ENCODE data around the gene KRT28.
A peak's percentile ranks its signal among the peaks of the same experiment; 100 is the strongest.

Gene KRT28

GRCh38 chr17:40809721-40810421 is 10.1 kb upstream of the KRT28 start:
- ChIA-PET POLR2A (interaction anchor here (1.8 kb wide), 1 partner anchor 9 kb away, joined by 12 read pairs; no protein-coding TSS in a partner anchor), CTCF (no interaction called here)
- TF ChIP-seq SP1 (IDR thresholded peaks at IDR 0.05): no peak
- no peak for TF ChIP-seq LEF1 (IDR thresholded peaks at IDR 0.05; ENCODE audit: borderline replicate concordance)
- TF ChIP-seq NFRKB (IDR thresholded peaks at IDR 0.05): no peak
- no peak for TF ChIP-seq FOXM1 (IDR thresholded peaks at IDR 0.05; ENCODE audit: borderline replicate concordance)
- no peak for DNase-seq (ENCODE audit: extremely low spot score)

- no peak for DNase-seq (ENCODE audit: extremely low spot score)
- TF ChIP-seq ARNT (IDR thresholded peaks at IDR 0.05): no peak
- no peak for TF ChIP-seq BHLHE40 (IDR thresholded peaks at IDR 0.05; ENCODE audit: borderline replicate concordance)
- TF ChIP-seq FOXM1 (IDR thresholded peaks at IDR 0.05; ENCODE audit: borderline replicate concordance): no peak
- TF ChIP-seq CTBP1 (IDR thresholded peaks at IDR 0.05; ENCODE audit: borderline replicate concordance): no peak
- no peak for TF ChIP-seq ELF4 (IDR thresholded peaks at IDR 0.05)
- no peak for TF ChIP-seq SP1 (IDR thresholded peaks at IDR 0.05)
- no peak for TF ChIP-seq HDGF (IDR thresholded peaks at IDR 0.05; ENCODE audit: borderline replicate concordance)
- TF ChIP-seq L3MBTL2 (conservative IDR thresholded peaks at IDR 0.05): no peak
- ChIA-PET CTCF (interaction anchor here (2.1 kb wide), 1 partner anchor 743 kb away, joined by 7 read pairs; no protein-coding TSS in a partner anchor), POLR2A (no interaction called here)
These were observed 6.4 kb upstream of the KRT28 start for GRCh38 chr17:40806131-40806530.

- TF ChIP-seq LEF1 (IDR thresholded peaks at IDR 0.05; ENCODE audit: borderline replicate concordance) (no peak), ZNF384 (IDR thresholded peaks at IDR 0.05) (no peak), L3MBTL2 (conservative IDR thresholded peaks at IDR 0.05) (no peak), FOXA1 (IDR thresholded peaks at IDR 0.05) (no peak), BHLHE40 (IDR thresholded peaks at IDR 0.05; ENCODE audit: borderline replicate concordance) (no peak), PKNOX1 (IDR thresholded peaks at IDR 0.05) (no peak), FOXK2 (IDR thresholded peaks at IDR 0.05) (no peak)
- CTCF ChIA-PET: interaction anchor here (1.3 kb wide), 1 partner anchor 859 kb away, joined by 3 read pairs; no protein-coding TSS in a partner anchor
- POLR2A ChIA-PET: no interaction called here
- peak; percentile 66 for DNase-seq (ENCODE audit: extremely low spot score)
These were observed 3.9 kb upstream of the KRT28 start for GRCh38 chr17:40803617-40804082.

GRCh38 chr17:40801157-40801556 is 1.4 kb upstream of the KRT28 start:
- DNase-seq (ENCODE audit: extremely low spot score): no peak
- TF ChIP-seq SUZ12 (IDR thresholded peaks at IDR 0.05) (no peak), LEF1 (IDR thresholded peaks at IDR 0.05; ENCODE audit: borderline replicate concordance) (no peak)
- POLR2A ChIA-PET: no interaction called here
- CTCF ChIA-PET: no interaction called here

- ChIA-PET CTCF (no interaction called here), POLR2A (interaction anchor here (0.9 kb wide), 1 partner anchor 18 kb away, joined by 3 read pairs; no protein-coding TSS in a partner anchor)
- TF ChIP-seq L3MBTL2 (conservative IDR thresholded peaks at IDR 0.05): no peak
- no peak for TF ChIP-seq FOXK2 (IDR thresholded peaks at IDR 0.05)
- no peak for TF ChIP-seq ARNT (IDR thresholded peaks at IDR 0.05)
- TF ChIP-seq CTBP1 (IDR thresholded peaks at IDR 0.05; ENCODE audit: borderline replicate concordance): no peak
- TF ChIP-seq TARDBP (IDR thresholded peaks at IDR 0.05): no peak
- TF ChIP-seq FOXA1 (IDR thresholded peaks at IDR 0.05): no peak
- no peak for TF ChIP-seq SP1 (IDR thresholded peaks at IDR 0.05)
- no peak for TF ChIP-seq LEF1 (IDR thresholded peaks at IDR 0.05; ENCODE audit: borderline replicate concordance)
- TF ChIP-seq ZNF384 (IDR thresholded peaks at IDR 0.05): no peak
- TF ChIP-seq NFRKB (IDR thresholded peaks at IDR 0.05): no peak
- no peak for TF ChIP-seq BHLHE40 (IDR thresholded peaks at IDR 0.05; ENCODE audit: borderline replicate concordance)
- TF ChIP-seq PKNOX1 (IDR thresholded peaks at IDR 0.05): no peak
- no peak for TF ChIP-seq SUZ12 (IDR thresholded peaks at IDR 0.05)
- TF ChIP-seq HDGF (IDR thresholded peaks at IDR 0.05; ENCODE audit: borderline replicate concordance): no peak
- TF ChIP-seq ELF4 (IDR thresholded peaks at IDR 0.05): no peak
- no peak for TF ChIP-seq FOXM1 (IDR thresholded peaks at IDR 0.05; ENCODE audit: borderline replicate concordance)
- no peak for DNase-seq (ENCODE audit: extremely low spot score)
These were observed 622 bp upstream of the KRT28 start for GRCh38 chr17:40800381-40800780.

GRCh38 chr17:40796846-40797245 is 2.9 kb downstream of the KRT28 start:
- no peak for DNase-seq (ENCODE audit: extremely low spot score)
- CTCF ChIA-PET: no interaction called here
- TF ChIP-seq ZNF384 (IDR thresholded peaks at IDR 0.05) (no peak), FOXA1 (IDR thresholded peaks at IDR 0.05) (no peak), BHLHE40 (IDR thresholded peaks at IDR 0.05; ENCODE audit: borderline replicate concordance) (no peak), FOXM1 (IDR thresholded peaks at IDR 0.05; ENCODE audit: borderline replicate concordance) (no peak)
- POLR2A ChIA-PET: no interaction called here

GRCh38 chr17:40795019-40795667 is 4.6 kb downstream of the KRT28 start:
- TF ChIP-seq FOXK2 (IDR thresholded peaks at IDR 0.05): no peak
- TF ChIP-seq FOXM1 (IDR thresholded peaks at IDR 0.05; ENCODE audit: borderline replicate concordance): no peak
- no peak for TF ChIP-seq PKNOX1 (IDR thresholded peaks at IDR 0.05)
- no peak for TF ChIP-seq ZNF384 (IDR thresholded peaks at IDR 0.05)
- no peak for TF ChIP-seq TARDBP (IDR thresholded peaks at IDR 0.05)
- no peak for TF ChIP-seq L3MBTL2 (conservative IDR thresholded peaks at IDR 0.05)
- no peak for TF ChIP-seq SUZ12 (IDR thresholded peaks at IDR 0.05)
- no peak for TF ChIP-seq CTBP1 (IDR thresholded peaks at IDR 0.05; ENCODE audit: borderline replicate concordance)
- TF ChIP-seq SP1 (IDR thresholded peaks at IDR 0.05): no peak
- TF ChIP-seq LEF1 (IDR thresholded peaks at IDR 0.05; ENCODE audit: borderline replicate concordance): no peak
- TF ChIP-seq ELF4 (IDR thresholded peaks at IDR 0.05): no peak
- no peak for TF ChIP-seq FOXA1 (IDR thresholded peaks at IDR 0.05)
- no peak for TF ChIP-seq ARNT (IDR thresholded peaks at IDR 0.05)
- no peak for TF ChIP-seq BHLHE40 (IDR thresholded peaks at IDR 0.05; ENCODE audit: borderline replicate concordance)
- no peak for TF ChIP-seq NFRKB (IDR thresholded peaks at IDR 0.05)
- TF ChIP-seq HDGF (IDR thresholded peaks at IDR 0.05; ENCODE audit: borderline replicate concordance): no peak
- no peak for DNase-seq (ENCODE audit: extremely low spot score)
- ChIA-PET CTCF (interaction anchor here (0.5 to 1.0 kb wide), 3 partner anchors 14 to 753 kb away, joined by 3 read pairs; partner anchors contain the start of gene KRT10), POLR2A (no interaction called here)

All from HEK293T (cell line).